ENCODE measurements around the gene KLRC4. TPM values are rescaled to one million over a fixed set of nuclear protein-coding genes. Genes with fewer than 3 reads are reported as not detected.

The KLRC4 gene
- total and polyA plus RNA-seq, 2 of the 8 experiments (the other 6 are each of a cell fraction or from before 2014, with no cell fraction given) = not detected

DNA sequence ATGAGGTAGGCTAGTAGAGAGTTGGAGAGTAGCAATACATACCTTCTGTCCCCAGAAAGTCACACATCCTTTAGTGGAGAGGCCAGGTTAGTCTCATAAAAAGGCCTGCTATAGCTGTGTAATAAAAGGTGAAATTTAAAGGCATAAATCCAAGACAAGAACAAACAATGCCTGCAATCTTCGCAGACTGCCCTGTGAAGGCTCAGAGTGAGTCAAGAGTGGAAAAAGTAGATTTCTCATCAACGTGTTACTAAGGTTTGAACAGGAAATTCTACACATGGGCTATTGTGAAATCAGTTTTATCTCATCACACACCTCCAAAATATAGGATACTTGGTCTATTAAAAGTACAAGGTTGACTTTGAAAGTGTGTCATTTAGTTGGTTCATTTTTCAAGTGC, 43.6 kb upstream of the KLRC4 start, which contains the start of gene KLRC1:
Gene KLRC1 (minus strand): TSS at position 222 of the 400 bp plus-strand sequence. CDS start 2,221 bp downstream, outside the sequence.
- DNase-seq (ENCODE audit: low read depth in 1 of 2, low spot score in 2 of 2) (no peak), FAIRE-seq (no peak)
- Histone ChIP-seq H3K79me1 (ENCODE audit: low read depth, low read length) (no peaks in the 10 kb centered on the region), H2AFZ (ENCODE audit: low read length) (no peak within 1 kb of the TSS), H4K20me1 (replicated peaks in 1 of 2; ENCODE audit: control insufficient read depth in 1 of 2, insufficient read depth in 2 of 2, low read length in 2 of 2) (no peaks in the 10 kb centered on the region), H2AK5ac (ENCODE audit: low read depth, low read length) (no peak within 1 kb of the TSS), H3K23me2 (ENCODE audit: low read depth, low read length) (no peaks in the 10 kb centered on the region), H3K27me3 (replicated peaks in 1 of 4; ENCODE audit: control insufficient read depth in 3 of 4, extremely low read depth in 1 of 4, insufficient read depth in 3 of 4, low read length in 3 of 4) (peaks cover 0 to 2% (median 0%) of the 10 kb centered on the region in 4 experiments; a peak in 1 of 7 replicates), H3K4me2 (ENCODE audit: insufficient read depth in 1 of 2, low read depth in 2 of 2, low read length in 2 of 2) (no peak within 1 kb of the TSS), H3K36me3 (ENCODE audit: control insufficient read depth in 2 of 4, insufficient read depth in 4 of 4, low read length in 3 of 4) (no peaks in the 10 kb centered on the region), H2BK120ac (replicated peaks; ENCODE audit: low read depth, low read length) (no peak within 1 kb of the TSS), H2BK15ac (ENCODE audit: low read length) (no peak within 1 kb of the TSS), H3K18ac (ENCODE audit: extremely low read depth, low read length) (no peak within 1 kb of the TSS), H3K9ac (replicated peaks in 1 of 4; ENCODE audit: extremely low read depth in 1 of 4, low read depth in 3 of 4, low read length in 3 of 4) (no peak within 1 kb of the TSS), H3K56ac (replicated peaks; ENCODE audit: insufficient read length, low read depth, low read length) (no peak within 1 kb of the TSS), H3K9me3 (ENCODE audit: insufficient read depth in 2 of 2, low read depth in 1 of 2, low read length in 1 of 2) (0 out of 4 replicates have a peak, but pooled peaks cover 0 to 3% of the 10 kb centered on the region in 2 experiments), H3K79me2 (ENCODE audit: control insufficient read depth in 1 of 2, insufficient read depth in 2 of 2, low read length in 2 of 2) (no peaks in the 10 kb centered on the region), H3K4ac (replicated peaks; ENCODE audit: insufficient read length, low read depth, low read length) (no peak within 1 kb of the TSS), H3K27ac (ENCODE audit: low read depth, low read length) (no peak within 1 kb of the TSS), H2BK20ac (ENCODE audit: low read length) (no peak within 1 kb of the TSS), H2BK5ac (ENCODE audit: low read depth, low read length) (no peak within 1 kb of the TSS), H3K14ac (ENCODE audit: insufficient read length) (no peak within 1 kb of the TSS), H3K4me3 (ENCODE audit: extremely low read depth in 1 of 4, insufficient read depth in 2 of 4, low read depth in 3 of 4, low read length in 4 of 4) (no peak within 1 kb of the TSS), H3K23ac (ENCODE audit: insufficient read length) (no peak within 1 kb of the TSS), H2BK12ac (ENCODE audit: low read depth, low read length) (no peak within 1 kb of the TSS), H4K5ac (ENCODE audit: insufficient read length, low read depth, low read length) (no peak within 1 kb of the TSS), H4K8ac (ENCODE audit: extremely low read depth, insufficient read depth, low read length) (no peak within 1 kb of the TSS), H4K91ac (replicated peaks; ENCODE audit: insufficient read length, low read length) (no peak within 1 kb of the TSS), H3K4me1 (replicated peaks in 1 of 4; ENCODE audit: control insufficient read depth in 3 of 4, insufficient read depth in 4 of 4, low read length in 3 of 4) (peaks cover 0 to 3% (median 0%) of the 10 kb centered on the region in 4 experiments; a peak in 1 of 7 replicates)
- POLR2A ChIA-PET (ENCODE audit: partially characterized antibody) = interaction anchor here (0.7 kb wide), 1 partner anchor 67 kb away, joined by 3 read pairs; no protein-coding TSS in a partner anchor
- WGBS, 2 experiments (ENCODE audit: extremely low coverage in 1 of 2, insufficient coverage in 1 of 2, insufficient read length in 1 of 2, insufficient replicate concordance in 2 of 2, low coverage in 1 of 2, low lambda C conversion rate in 2 of 2, missing lambda C conversion rate in 1 of 2) = 95% methylated on average over 2 of the region's 2 CpGs; no CpG with 5 or more reads in 1 of the 2 experiments
- CTCF ChIA-PET (ENCODE audit: partially characterized antibody) = no interaction called here
- TF ChIP-seq CHD1 (IDR thresholded peaks at IDR 0.05; ENCODE audit: low read depth, low read length) (no peak), CHD2 (IDR thresholded peaks at IDR 0.05; ENCODE audit: low read length) (no peak), TCF12 (IDR thresholded peaks at IDR 0.05; ENCODE audit: low read depth, low read length) (no peak), PHF8 (conservative IDR thresholded peaks at IDR 0.05; ENCODE audit: low read depth, low read length) (no peak), FOSL1 (IDR thresholded peaks at IDR 0.05; ENCODE audit: insufficient read depth, low read depth, low read length) (no peak), KDM4A (IDR thresholded peaks at IDR 0.05; ENCODE audit: low read depth, low read length, severe bottlenecking) (no peak), TEAD4 (IDR thresholded peaks at IDR 0.05; ENCODE audit: low read depth, low read length) (no peak), CREB1 (IDR thresholded peaks at IDR 0.05) (no peak), BCL11A (IDR thresholded peaks at IDR 0.05; ENCODE audit: low read depth in 2 of 2, low read length in 2 of 2) (no peak), ASH2L (IDR thresholded peaks at IDR 0.05; ENCODE audit: low read length) (no peak), TAF7 (optimal IDR thresholded peaks at IDR 0.05; ENCODE audit: borderline replicate concordance, low read depth, low read length) (no peak), POU5F1 (IDR thresholded peaks at IDR 0.05; ENCODE audit: low read depth, low read length) (no peak)
- TF ChIP-seq, protein P1, sequence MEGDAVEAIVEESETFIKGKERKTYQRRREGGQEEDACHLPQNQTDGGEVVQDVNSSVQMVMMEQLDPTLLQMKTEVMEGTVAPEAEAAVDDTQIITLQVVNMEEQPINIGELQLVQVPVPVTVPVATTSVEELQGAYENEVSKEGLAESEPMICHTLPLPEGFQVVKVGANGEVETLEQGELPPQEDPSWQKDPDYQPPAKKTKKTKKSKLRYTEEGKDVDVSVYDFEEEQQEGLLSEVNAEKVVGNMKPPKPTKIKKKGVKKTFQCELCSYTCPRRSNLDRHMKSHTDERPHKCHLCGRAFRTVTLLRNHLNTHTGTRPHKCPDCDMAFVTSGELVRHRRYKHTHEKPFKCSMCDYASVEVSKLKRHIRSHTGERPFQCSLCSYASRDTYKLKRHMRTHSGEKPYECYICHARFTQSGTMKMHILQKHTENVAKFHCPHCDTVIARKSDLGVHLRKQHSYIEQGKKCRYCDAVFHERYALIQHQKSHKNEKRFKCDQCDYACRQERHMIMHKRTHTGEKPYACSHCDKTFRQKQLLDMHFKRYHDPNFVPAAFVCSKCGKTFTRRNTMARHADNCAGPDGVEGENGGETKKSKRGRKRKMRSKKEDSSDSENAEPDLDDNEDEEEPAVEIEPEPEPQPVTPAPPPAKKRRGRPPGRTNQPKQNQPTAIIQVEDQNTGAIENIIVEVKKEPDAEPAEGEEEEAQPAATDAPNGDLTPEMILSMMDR (IDR thresholded peaks at IDR 0.05; ENCODE audit: control extremely low read depth in 1 of 3, insufficient read depth in 1 of 3, low read depth in 1 of 3, low read length in 3 of 3) = no peak

Measured in H1 (cell line).